HG02884 (cell line): ENCODE results near the gene ZNF415.
"Not testable (repeated sequence)": the region's sequence is repeated elsewhere in the genome, so short reads cannot be mapped to it uniquely, and the experiment has no call there.

Experiments
- ATAC-seq: cut with Tn5 transposase; IDR thresholded peaks from one replicate; pipeline ENCODE4 v1.9.1; 2021; ENCODE audit warnings: mild to moderate bottlenecking, moderate library complexity; ENCODE audit not compliant: unreplicated experiment

Gene ZNF415

DNA sequence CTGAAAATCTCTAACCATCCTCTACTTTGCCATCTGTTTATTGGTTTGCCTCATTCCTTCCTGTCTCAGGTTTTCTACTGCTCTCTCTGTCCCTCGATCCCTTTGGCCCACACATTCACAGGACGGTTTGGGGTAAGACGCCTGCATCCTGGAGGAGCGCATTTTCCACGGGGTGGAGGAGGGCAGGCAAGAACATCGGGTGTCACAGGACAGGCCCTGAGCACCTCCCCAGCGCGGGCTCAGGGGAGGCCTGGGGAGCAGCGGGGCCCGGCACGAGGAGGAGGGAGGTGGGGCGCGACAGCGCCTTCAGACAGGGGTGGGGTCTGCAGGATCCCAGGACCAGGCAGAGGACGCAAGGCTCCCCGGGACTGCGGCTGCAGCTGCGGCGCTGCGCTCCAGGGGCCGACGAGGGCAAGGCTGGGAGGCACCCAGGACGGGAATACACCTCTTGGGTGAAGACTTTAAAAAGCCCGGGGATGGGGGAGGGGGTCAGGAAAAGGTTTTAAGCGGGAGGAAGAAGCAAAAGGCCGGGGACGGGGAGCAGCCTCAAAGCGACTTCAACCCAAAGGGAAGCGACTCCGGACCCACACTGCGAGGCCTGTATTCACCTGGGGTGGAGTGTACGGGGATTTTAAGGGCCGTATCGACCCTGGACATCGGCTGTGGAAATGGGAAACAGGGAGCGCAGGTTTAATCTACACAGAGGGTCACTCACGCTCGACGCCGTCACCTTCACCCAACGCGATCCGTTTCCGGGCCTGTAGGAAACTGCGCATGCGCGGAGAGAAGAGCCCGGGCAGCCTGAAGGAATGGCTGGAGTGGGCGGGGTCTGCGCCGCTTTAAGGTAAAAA lies at the start of gene ZNF415:
Gene ZNF415, minus strand, starts transcription at position 770 of the 851 bp plus-strand sequence. CDS start 10,234 bp downstream, outside the sequence.
- no peak for ATAC-seq

- ATAC-seq = no peak
Measured at GRCh38 chr19:53182202-53182601, 49.5 kb upstream of the ZNF415 start.

- ATAC-seq = no peak
Measured at GRCh38 chr19:53177986-53178385, 45.3 kb upstream of the ZNF415 start.

DNA sequence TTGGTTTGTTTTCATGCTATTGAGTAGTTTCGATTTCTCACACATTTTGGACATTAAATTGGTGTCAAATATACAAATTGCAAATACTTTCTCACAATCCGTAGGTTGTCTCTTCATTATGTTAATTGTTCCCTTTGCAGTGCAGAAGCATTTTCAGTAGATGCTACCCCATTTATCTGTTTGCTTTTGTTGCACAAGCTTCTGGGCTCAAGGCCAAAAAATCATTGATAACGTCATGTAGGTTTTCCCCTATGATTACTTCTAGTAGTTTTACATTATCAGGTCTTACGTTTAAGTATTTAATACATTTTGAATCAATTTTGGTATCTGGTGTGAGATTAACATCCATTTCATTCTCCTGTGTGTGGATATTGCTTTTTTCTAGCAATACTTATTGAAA lies 40.2 kb upstream of the ZNF415 start:
- no peak for ATAC-seq

DNA sequence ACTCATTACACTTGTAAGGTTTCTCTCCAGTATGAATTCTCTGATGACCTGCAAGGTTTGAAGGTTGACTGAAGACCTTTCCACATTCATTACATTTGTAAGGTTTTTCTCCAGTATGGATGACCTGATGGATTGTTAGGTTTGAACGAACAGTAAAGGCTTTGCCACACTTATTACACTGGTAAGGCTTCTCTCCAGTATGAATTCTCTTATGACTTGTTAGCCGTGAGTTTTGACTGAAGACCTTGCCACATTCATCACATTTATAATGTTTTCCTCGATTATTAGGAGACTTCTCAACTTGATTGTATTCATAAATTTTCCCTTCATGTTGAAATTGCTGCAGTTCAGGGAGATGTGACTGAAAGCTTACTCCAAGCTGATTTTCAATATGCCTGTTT lies 33.0 kb upstream of the ZNF415 start:
- no peak for ATAC-seq

- ATAC-seq = no peak
Measured at GRCh38 chr19:53161123-53161522, 28.4 kb upstream of the ZNF415 start.

DNA sequence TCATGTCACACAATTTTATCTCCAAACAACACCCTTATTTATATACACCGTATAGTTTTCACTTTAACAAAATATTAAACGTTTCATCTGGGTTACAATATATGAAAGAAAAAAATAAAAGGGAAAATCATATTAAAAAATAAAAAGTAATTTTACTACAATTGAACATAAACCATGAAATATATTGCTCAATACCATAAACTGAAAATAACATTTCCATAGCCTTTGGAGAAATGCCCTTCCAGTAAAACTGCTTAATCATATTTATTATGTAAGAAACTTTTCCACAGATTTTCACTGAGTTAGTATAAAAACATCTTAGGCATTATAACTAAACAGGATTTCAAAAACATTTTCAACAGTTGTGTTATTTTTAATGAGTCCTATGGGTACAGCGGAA lies 27.6 kb upstream of the ZNF415 start:
- no peak for ATAC-seq

- ATAC-seq = no peak
Measured at GRCh38 chr19:53158119-53158656, 25.5 kb upstream of the ZNF415 start.

DNA sequence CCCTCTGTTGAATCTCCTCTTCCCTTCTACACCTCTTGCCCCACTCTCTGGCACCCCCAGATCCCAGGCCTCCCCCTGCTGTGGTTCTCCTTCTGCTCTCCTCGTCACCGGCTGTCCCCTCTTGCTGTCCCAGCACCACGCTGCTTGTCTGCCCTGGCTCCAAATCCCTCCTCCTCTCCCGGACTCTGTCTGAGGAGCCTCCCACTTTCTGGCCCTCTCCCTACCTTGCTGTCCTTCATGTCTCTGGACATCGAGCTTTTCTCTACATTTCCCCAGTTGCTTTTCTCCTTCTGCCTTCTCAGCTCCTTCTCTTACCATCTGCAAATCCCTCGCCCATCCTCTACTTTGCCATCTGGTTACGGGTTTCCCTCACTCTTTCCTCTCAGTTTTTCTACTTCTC lies 24.9 kb upstream of the ZNF415 start:
- no peak for ATAC-seq

DNA sequence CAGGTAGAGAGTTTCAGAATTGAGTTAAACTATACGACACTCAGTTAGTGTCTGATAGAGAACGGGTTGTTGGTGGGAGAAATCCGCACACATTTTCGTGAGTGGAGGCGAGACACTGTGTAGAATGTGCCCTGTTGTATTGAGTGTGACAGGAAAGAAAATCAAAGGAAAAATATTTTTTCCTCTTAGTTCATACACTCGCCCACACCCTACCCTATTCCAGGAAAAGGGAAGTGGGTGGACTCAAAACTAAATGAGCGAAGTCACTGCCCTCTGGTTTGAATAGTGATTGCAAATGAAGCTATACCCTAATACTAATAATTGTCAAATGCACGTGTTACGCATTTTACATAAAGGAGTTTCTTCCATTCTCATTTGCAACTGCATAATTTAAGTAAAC lies 24.1 kb upstream of the ZNF415 start:
- ATAC-seq = no peak

DNA sequence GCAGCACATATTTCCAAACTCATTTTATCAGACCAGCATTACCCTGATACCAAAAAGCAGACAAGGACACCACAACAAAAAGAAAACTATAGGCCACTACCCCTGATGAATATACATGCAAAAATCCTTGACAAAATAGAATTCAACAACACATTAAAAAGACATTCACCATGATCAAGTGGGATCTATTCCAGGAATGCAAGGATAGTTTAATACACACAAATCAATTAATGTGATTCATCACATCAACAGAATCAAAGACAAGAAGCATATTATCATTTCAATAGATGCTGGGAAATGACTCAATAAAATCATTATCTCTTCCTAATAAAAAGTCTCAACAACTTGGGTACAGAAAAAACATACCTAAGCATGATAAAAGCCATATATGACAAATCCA lies 14.9 kb upstream of the ZNF415 start:
- no peak for ATAC-seq

- ATAC-seq = no peak
Measured at GRCh38 chr19:53140351-53140750, 7.6 kb upstream of the ZNF415 start.

- no peak for ATAC-seq
Measured at GRCh38 chr19:53136432-53136831, 3.7 kb upstream of the ZNF415 start.

GRCh38 chr19:53131727-53132126 lies 983 bp downstream of the ZNF415 start:
- ATAC-seq = no peak

DNA sequence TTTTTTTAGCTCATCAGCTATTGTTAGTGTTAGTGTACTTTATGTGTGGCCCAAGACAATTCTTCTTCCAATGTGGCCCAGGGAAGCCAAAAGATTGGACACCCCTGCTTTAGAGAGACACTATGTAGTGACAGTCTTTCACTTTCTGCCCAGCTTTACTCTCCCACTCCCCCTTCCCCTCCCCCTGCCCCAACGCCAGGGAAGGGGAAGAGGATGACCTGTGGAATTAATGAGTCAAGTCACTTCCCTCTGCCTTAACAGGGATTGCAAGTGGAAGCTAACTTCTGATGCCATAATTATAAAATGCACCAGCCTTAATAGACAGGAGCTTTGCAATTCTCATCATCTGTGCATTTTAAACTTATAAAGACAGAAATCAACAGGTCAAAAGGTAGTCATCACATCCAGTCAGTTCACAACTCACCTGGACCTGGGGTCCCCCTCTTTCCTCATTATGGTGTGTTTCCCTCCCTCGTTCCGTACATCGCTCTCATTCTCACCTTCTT lies 1.6 kb downstream of the ZNF415 start:
- ATAC-seq = no peak

DNA sequence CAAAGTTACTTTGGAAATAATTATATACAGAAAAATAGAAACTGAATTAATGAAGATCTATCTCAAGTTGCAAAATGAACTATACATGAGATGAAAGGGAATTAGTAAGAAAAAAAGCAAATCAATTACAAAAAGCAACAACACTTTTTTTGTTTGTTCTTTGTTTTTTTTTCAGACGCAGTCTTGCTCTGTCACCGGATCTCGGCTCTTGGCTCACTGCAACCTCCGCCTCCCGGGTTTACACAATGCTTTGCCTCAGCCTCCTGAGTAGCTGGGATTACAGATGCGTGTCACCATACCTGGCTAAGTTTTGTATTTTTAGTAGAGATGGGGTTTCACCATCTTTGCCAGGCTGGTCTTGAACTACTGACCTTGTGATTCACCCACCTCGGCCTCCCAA lies 2.2 kb downstream of the ZNF415 start:
- ATAC-seq = no peak

- not testable (repeated sequence) for ATAC-seq
Measured at GRCh38 chr19:53126733-53127526, 5.8 kb downstream of the ZNF415 start.

DNA sequence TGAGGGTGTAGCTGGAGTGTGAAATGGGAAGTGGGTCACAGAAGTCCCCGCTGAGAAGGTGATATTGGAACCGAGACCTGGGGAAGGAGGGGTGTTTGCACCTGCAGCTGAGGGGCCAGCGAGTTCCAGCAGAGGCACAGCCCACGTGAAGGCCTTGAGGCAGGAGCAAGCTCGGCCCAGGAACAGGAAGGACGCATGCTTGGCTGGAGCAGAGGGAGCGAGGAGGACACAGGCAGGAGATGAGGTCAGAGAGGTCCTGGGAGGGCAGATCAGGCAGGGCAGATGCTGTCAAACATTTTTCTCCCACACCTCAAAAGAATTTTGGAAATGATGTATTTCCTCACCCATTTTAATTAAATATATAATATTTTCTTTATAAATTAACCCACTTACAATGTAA lies 9.3 kb downstream of the ZNF415 start:
- ATAC-seq = no peak

DNA sequence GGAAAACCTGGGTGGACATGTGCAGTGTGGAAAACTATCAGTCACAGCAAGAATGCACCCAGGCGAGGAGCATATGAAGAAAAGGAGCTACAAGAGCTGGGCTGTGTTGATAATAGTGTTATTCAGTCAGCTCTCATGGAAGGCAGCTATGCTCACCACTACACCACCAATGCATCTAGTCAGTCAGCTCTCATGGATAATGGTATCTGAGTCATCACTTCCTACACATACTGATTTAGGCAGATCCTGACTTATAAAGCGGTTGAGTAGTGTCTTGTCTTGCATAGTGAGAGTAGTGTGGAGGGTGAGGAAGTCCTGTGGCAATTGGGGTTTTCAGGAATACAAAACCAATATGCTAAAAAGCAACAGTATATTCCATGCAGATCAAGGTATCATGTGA lies 20.4 kb downstream of the ZNF415 start:
- no peak for ATAC-seq

DNA sequence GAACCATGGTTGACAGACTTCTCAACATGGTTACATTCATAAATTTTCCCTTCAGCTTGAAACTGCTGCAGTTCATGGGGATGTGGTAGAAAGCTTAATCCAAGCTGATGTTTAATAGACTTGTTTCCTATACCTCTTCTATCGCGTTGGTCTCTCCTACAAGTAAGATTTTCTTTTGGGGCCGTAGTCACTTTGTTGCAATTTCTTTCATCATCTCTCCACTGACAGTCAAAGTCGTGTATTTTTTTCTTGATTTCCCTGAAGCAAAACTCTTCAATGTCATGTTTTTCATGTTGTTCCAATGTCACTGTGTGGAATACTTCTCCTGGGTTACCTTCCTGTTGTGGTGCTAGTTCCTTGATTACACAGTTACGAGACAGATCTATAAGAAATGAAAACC lies 23.2 kb downstream of the ZNF415 start:
- no peak for ATAC-seq
